ENCODE measurements around the gene ZBTB40.

Gene ZBTB40

GRCh38 chr1:22451702-22452480 lies at the start of gene ZBTB40:
TSS of gene ZBTB40 (plus strand) at chr1:22451851. CDS start at chr1:22489949, 38,098 bp downstream.
- DNase-seq (ENCODE audit: low read depth): peak; percentile 94

- peak; percentile 40 for DNase-seq (ENCODE audit: low read depth)
Observed at GRCh38 chr1:22402356-22403053, 49.1 kb upstream of the ZBTB40 start.

GRCh38 chr1:22404486-22404885 lies 47.2 kb upstream of the ZBTB40 start:
- DNase-seq (ENCODE audit: low read depth): no peak

GRCh38 chr1:22406722-22407495 lies 44.7 kb upstream of the ZBTB40 start:
- DNase-seq (ENCODE audit: low read depth): peak; percentile 76

- no peak for DNase-seq (ENCODE audit: low read depth)
Observed at GRCh38 chr1:22408230-22408629, 43.4 kb upstream of the ZBTB40 start.

GRCh38 chr1:22410401-22410800 lies 41.2 kb upstream of the ZBTB40 start:
- DNase-seq (ENCODE audit: low read depth): no peak

GRCh38 chr1:22410928-22411495 lies 40.6 kb upstream of the ZBTB40 start:
- DNase-seq (ENCODE audit: low read depth): no peak

- no peak for DNase-seq (ENCODE audit: low read depth)
Observed at GRCh38 chr1:22411589-22411988, 40.1 kb upstream of the ZBTB40 start.

GRCh38 chr1:22412932-22413727 lies 38.5 kb upstream of the ZBTB40 start:
- DNase-seq (ENCODE audit: low read depth): peak; percentile 59

- no peak for DNase-seq (ENCODE audit: low read depth)
Observed at GRCh38 chr1:22413799-22414198, 37.9 kb upstream of the ZBTB40 start.

GRCh38 chr1:22414244-22414751 lies 37.4 kb upstream of the ZBTB40 start:
- DNase-seq (ENCODE audit: low read depth): peak; percentile 21

- DNase-seq (ENCODE audit: low read depth): no peak
Observed at GRCh38 chr1:22415489-22415888, 36.2 kb upstream of the ZBTB40 start.

- peak; percentile 79 for DNase-seq (ENCODE audit: low read depth)
Observed at GRCh38 chr1:22416555-22417454, 34.8 kb upstream of the ZBTB40 start.

- DNase-seq (ENCODE audit: low read depth): no peak
Observed at GRCh38 chr1:22417466-22417865, 34.2 kb upstream of the ZBTB40 start.

GRCh38 chr1:22418312-22418711 lies 33.3 kb upstream of the ZBTB40 start:
- peak; percentile 17 for DNase-seq (ENCODE audit: low read depth)

- peak; percentile 86 for DNase-seq (ENCODE audit: low read depth)
Observed at GRCh38 chr1:22418933-22419382, 32.7 kb upstream of the ZBTB40 start.

- peak; percentile 85 for DNase-seq (ENCODE audit: low read depth)
Observed at GRCh38 chr1:22420455-22421053, 31.1 kb upstream of the ZBTB40 start.

GRCh38 chr1:22426781-22427180 lies 24.9 kb upstream of the ZBTB40 start:
- DNase-seq (ENCODE audit: low read depth): no peak

GRCh38 chr1:22428672-22429071 lies 23.0 kb upstream of the ZBTB40 start:
- peak; percentile 50 for DNase-seq (ENCODE audit: low read depth)

- no peak for DNase-seq (ENCODE audit: low read depth)
Observed at GRCh38 chr1:22431965-22432364, 19.7 kb upstream of the ZBTB40 start.
